SU-DHL-6 (cell line): Measurements from ENCODE around the gene TMEM163.
A peak's percentile ranks its signal among the peaks of the same experiment; 100 is the strongest.

Source experiments
- H2AFZ ChIP-seq: fragments of 200-600 bp; sonication (generic); 2 replicates; pipeline ENCODE4 v1.6.1; 2014; ENCODE audit warnings: low read depth, mild to moderate bottlenecking, moderate library complexity, mixed read lengths, antibody characterized with exemption, low read length; ENCODE audit not compliant: severe bottlenecking
- H3F3A ChIP-seq: fragments of 200-600 bp; shearing (Covaris generic); 2 replicates; pipeline ENCODE4 v1.6.0; 2016; ENCODE audit warnings: antibody characterized with exemption, mild to moderate bottlenecking; ENCODE audit not compliant: insufficient read depth
- H3K27ac ChIP-seq: fragments of 200-600 bp; sonication (generic); 2 replicates; pipeline ENCODE4 v1.5.1; 2016; ENCODE audit warnings: low read depth, mild to moderate bottlenecking, low read length, moderate library complexity, mixed read lengths
- H3K27me3 ChIP-seq: fragments of 200-600 bp; sonication (generic), shearing (Covaris generic); 2 replicates; pipeline ENCODE4 v1.6.0; 2014; ENCODE audit warnings: mild to moderate bottlenecking, low read length
- H3K36me3 ChIP-seq: fragments of 200-600 bp; sonication (generic); 2 replicates; pipeline ENCODE4 v1.6.1; 2014; ENCODE audit warnings: mild to moderate bottlenecking, low read length, mixed read lengths
- H3K4me2 ChIP-seq: fragments of 300-600, 200-600 bp; shearing (Covaris generic), sonication (generic); 2 replicates; pipeline ENCODE4 v1.6.0; 2014; ENCODE audit warnings: low read length, low read depth, mild to moderate bottlenecking; ENCODE audit not compliant: poor library complexity, severe bottlenecking
- H3K4me3 ChIP-seq: fragments of 200-600 bp; sonication (generic); 2 replicates; pipeline ENCODE4 v1.5.1; 2014; ENCODE audit warnings: antibody characterized with exemption, low read length, mild to moderate bottlenecking, mixed read lengths; ENCODE audit not compliant: insufficient read depth, poor library complexity, severe bottlenecking
- H3K79me2 ChIP-seq: fragments of 200-600 bp; sonication (generic); 2 replicates; pipeline ENCODE4 v1.6.1; 2014; ENCODE audit warnings: mild to moderate bottlenecking, low read length, moderate library complexity; ENCODE audit not compliant: insufficient read depth
- H3K9ac ChIP-seq: fragments of 200-600 bp; sonication (generic); 2 replicates; pipeline ENCODE4 v1.7.0; 2014; ENCODE audit warnings: mild to moderate bottlenecking, low read length
- H3K9me2 ChIP-seq: fragments of 200-600 bp; sonication (generic); replicated peaks from 2 replicates; pipeline ENCODE4 v1.6.1; 2014; ENCODE audit warnings: low read length; ENCODE audit not compliant: insufficient read depth
- H3K9me3 ChIP-seq: fragments of 200-600 bp; sonication (generic); 2 replicates; pipeline ENCODE4 v1.6.1; 2014; ENCODE audit warnings: low read length, mixed read lengths; ENCODE audit not compliant: insufficient read depth
- H4K20me1 ChIP-seq: fragments of 200-600 bp; sonication (generic); 2 replicates; pipeline ENCODE4 v1.6.1; 2014; ENCODE audit warnings: low read depth, mild to moderate bottlenecking, antibody characterized with exemption, low read length, moderate library complexity, mixed read lengths
- CTCF ChIP-seq: fragments of 200-600 bp; sonication (generic); IDR thresholded peaks from one replicate; pipeline ENCODE4 v1.5.1; 2017; ENCODE audit warnings: antibody characterized with exemption, mild to moderate bottlenecking, low read length, moderate library complexity; ENCODE audit not compliant: insufficient read depth, poor library complexity, severe bottlenecking
- EZH2phosphoT487 ChIP-seq: fragments of 200-600 bp; sonication (generic), shearing (Covaris generic); conservative IDR thresholded peaks from 2 replicates; pipeline ENCODE4 v1.6.1; 2018; ENCODE audit warnings: mild to moderate bottlenecking, antibody characterized with exemption, low read length, moderate library complexity, mixed read lengths

The TMEM163 gene

GRCh38 chr2:134460583-134460998, 258.2 kb downstream of the TMEM163 start:
- H3K9me2 ChIP-seq: no peaks in the 10 kb centered on the region
- H3K27ac ChIP-seq: no peak overlapping the region
- H3K4me3 ChIP-seq: no peak overlapping the region
- no peaks in the 10 kb centered on the region for H3K36me3 ChIP-seq
- no peaks in the 10 kb centered on the region for H4K20me1 ChIP-seq
- H3F3A ChIP-seq: no peaks in the 10 kb centered on the region
- H3K27me3 ChIP-seq: no peaks in the 10 kb centered on the region
- H3K9ac ChIP-seq: no peak overlapping the region
- TF ChIP-seq EZH2phosphoT487: no peak
- peak; percentile 54 for TF ChIP-seq CTCF
- H3K79me2 ChIP-seq: no peaks in the 10 kb centered on the region
- H3K9me3 ChIP-seq: no peaks in the 10 kb centered on the region
- no peak overlapping the region for H3K4me2 ChIP-seq
- H2AFZ ChIP-seq: no peak overlapping the region

GRCh38 chr2:134459706-134460406, 258.9 kb downstream of the TMEM163 start:
- Histone ChIP-seq H3K79me2 (no peaks in the 10 kb centered on the region), H3F3A (no peaks in the 10 kb centered on the region), H3K9me2 (no peaks in the 10 kb centered on the region), H4K20me1 (no peaks in the 10 kb centered on the region), H3K27me3 (no peaks in the 10 kb centered on the region), H3K36me3 (no peaks in the 10 kb centered on the region), H3K4me2 (no peak overlapping the region), H3K9ac (no peak overlapping the region), H3K4me3 (no peak overlapping the region), H3K9me3 (no peaks in the 10 kb centered on the region), H2AFZ (no peak overlapping the region), H3K27ac (no peak overlapping the region)
- TF ChIP-seq EZH2phosphoT487 (no peak), CTCF (no peak)

DNA sequence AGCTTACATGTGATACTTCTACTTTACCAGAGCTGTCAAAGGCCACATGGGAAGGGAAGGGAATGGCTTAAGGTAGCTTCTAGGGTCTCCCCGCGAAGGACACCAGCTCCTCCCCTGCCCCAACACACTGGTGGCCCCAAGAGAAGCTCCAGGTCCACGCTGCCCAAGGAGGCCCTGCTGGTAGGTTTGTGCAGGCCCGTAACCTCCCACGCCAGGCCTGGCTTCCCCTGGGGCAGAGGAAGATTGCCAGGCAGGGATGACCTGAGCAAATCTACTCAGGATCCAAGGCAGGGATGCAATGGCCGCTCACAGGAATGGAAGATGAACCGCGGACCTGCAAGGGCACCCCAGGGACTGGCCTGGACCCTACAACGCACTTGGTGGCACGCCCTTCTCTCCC, 259.9 kb downstream of the TMEM163 start:
- no peak overlapping the region for H3K27ac ChIP-seq
- no peak overlapping the region for H3K4me2 ChIP-seq
- no peak for TF ChIP-seq CTCF
- TF ChIP-seq EZH2phosphoT487: no peak
- no peaks in the 10 kb centered on the region for H3K9me3 ChIP-seq
- H3K9ac ChIP-seq: no peak overlapping the region
- H4K20me1 ChIP-seq: no peaks in the 10 kb centered on the region
- H3F3A ChIP-seq: no peaks in the 10 kb centered on the region
- no peaks in the 10 kb centered on the region for H3K27me3 ChIP-seq
- H3K4me3 ChIP-seq: no peak overlapping the region
- no peaks in the 10 kb centered on the region for H3K9me2 ChIP-seq
- H3K36me3 ChIP-seq: no peaks in the 10 kb centered on the region
- H2AFZ ChIP-seq: no peak overlapping the region
- H3K79me2 ChIP-seq: no peaks in the 10 kb centered on the region
